Measurements from ENCODE around the gene SLC25A23. TPM values are rescaled to one million over a fixed set of nuclear protein-coding genes. Genes with fewer than 3 reads are reported as not detected.

The SLC25A23 gene
- total RNA-seq, 1 experiment from 2014 or later: 59.5 TPM

GRCh38 chr19:6460099-6460884, 700 bp upstream of the SLC25A23 start:
- no peaks in the 10 kb centered on the region for H3K36me3 ChIP-seq (ENCODE audit: low read depth)
- BruUV-seq (replicated peaks): no TSS peak
- H3K79me2 ChIP-seq (ENCODE audit: low read depth): peaks cover 9% of the 10 kb centered on the region
- H3F3A ChIP-seq (ENCODE audit: insufficient read depth, low read depth): peaks cover 7% of the 10 kb centered on the region; the same call in 1 of the 2 replicates
- CTCF ChIA-PET: no interaction called here
- H3K4me1 ChIP-seq (replicated peaks; ENCODE audit: insufficient read depth): peaks cover 2% of the 10 kb centered on the region
- peak overlapping the region; percentile 77 for H3K4me2 ChIP-seq
- no peaks in the 10 kb centered on the region for H3K9me3 ChIP-seq (ENCODE audit: insufficient read depth, low read depth)
- H3K4me3 ChIP-seq: peak overlapping the region; percentile 68
- H3K27me3 ChIP-seq (ENCODE audit: insufficient read depth, low read depth): no peaks in the 10 kb centered on the region
- POLR2A ChIA-PET (ENCODE audit: unreplicated experiment): interaction anchor here (0.7 kb wide), 1 partner anchor 103 kb away, joined by 3 read pairs; no protein-coding TSS in a partner anchor
- H3K27ac ChIP-seq: peak overlapping the region; percentile 88
- intact Hi-C loops (cut with micrococcal nuclease; ENCODE audit: unreplicated experiment): loop anchor here (5.0 kb wide), 3 partner anchors 38 to 402 kb away; partner anchors contain the start of genes GPR108, KHSRP and TRIP10
- no peaks in the 10 kb centered on the region for H4K20me1 ChIP-seq (ENCODE audit: insufficient read depth)
- peak; percentile 63 for TF ChIP-seq CTCF (conservative IDR thresholded peaks at IDR 0.05)
- TF ChIP-seq EZH2 (IDR thresholded peaks at IDR 0.05; ENCODE audit: low read depth): no peak
- H3K9me2 ChIP-seq (ENCODE audit: insufficient read depth): no peaks in the 10 kb centered on the region
- H2AFZ ChIP-seq: peak overlapping the region; percentile 90
- DNase-seq: peak; percentile 93 to 94

DNA sequence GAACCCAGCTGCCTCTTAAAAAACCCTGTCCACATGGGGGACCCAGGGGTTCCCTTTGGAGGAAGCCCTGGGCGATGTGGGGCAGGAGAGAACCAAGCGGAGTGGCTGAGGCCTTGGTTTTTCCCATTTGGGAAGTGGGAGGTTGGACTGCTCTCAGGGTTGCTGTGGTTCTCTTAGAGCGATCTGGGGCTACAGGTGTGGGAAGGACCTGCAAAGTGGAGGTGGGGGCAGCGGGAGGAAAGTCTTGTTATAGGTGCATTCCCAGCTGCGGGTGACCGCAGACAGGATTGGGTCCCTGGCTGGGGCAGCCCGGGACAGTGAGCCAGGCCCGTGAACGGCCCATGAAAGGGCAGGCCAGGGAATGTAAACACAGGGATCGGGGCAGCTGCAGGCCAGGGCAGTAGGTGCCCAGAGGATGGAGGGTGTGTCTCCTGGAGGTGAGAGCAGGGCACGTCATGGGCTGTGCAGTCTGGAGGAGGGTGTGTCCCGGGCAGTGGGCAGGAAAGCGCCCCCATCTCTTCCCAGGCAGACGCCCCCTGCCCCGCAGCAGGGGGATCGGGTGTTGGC, 814 bp downstream of the SLC25A23 start:
- intact Hi-C loops (cut with micrococcal nuclease; ENCODE audit: unreplicated experiment): no loop called here
- ChIA-PET POLR2A (ENCODE audit: unreplicated experiment) (interaction anchor here (0.6 kb wide), 2 partner anchors 922 to 1956 kb away, joined by 3 to 6 read pairs; no protein-coding TSS in a partner anchor), CTCF (no interaction called here)
- H3K79me2 ChIP-seq (ENCODE audit: low read depth): no peaks in the 10 kb centered on the region
- no peaks in the 10 kb centered on the region for H3K4me1 ChIP-seq (replicated peaks; ENCODE audit: insufficient read depth)
- peaks cover 6% of the 10 kb centered on the region; the same call in 1 of the 2 replicates for H3F3A ChIP-seq (ENCODE audit: insufficient read depth, low read depth)
- H4K20me1 ChIP-seq (ENCODE audit: insufficient read depth): no peaks in the 10 kb centered on the region
- H3K27ac ChIP-seq: no peak overlapping the region
- no peaks in the 10 kb centered on the region for H3K9me3 ChIP-seq (ENCODE audit: insufficient read depth, low read depth)
- H2AFZ ChIP-seq: peak overlapping the region; percentile 48; the same call in 1 of the 2 replicates
- TF ChIP-seq EZH2 (IDR thresholded peaks at IDR 0.05; ENCODE audit: low read depth) (no peak), CTCF (conservative IDR thresholded peaks at IDR 0.05) (no peak)
- TSS peak; percentile 41 for BruUV-seq (replicated peaks)
- no peaks in the 10 kb centered on the region for H3K36me3 ChIP-seq (ENCODE audit: low read depth)
- DNase-seq: no peak
- H3K4me3 ChIP-seq: peak overlapping the region; percentile 68
- H3K27me3 ChIP-seq (ENCODE audit: insufficient read depth, low read depth): no peaks in the 10 kb centered on the region
- H3K4me2 ChIP-seq: peak overlapping the region; percentile 77
- H3K9me2 ChIP-seq (ENCODE audit: insufficient read depth): no peaks in the 10 kb centered on the region

- Histone ChIP-seq H3K4me1 (replicated peaks; ENCODE audit: insufficient read depth) (no peaks in the 10 kb centered on the region), H3K27ac (no peak overlapping the region), H3K4me3 (peak overlapping the region; percentile 68; the same call in 1 of the 2 replicates), H3K36me3 (ENCODE audit: low read depth) (no peaks in the 10 kb centered on the region), H4K20me1 (ENCODE audit: insufficient read depth) (no peaks in the 10 kb centered on the region), H3K9me2 (ENCODE audit: insufficient read depth) (no peaks in the 10 kb centered on the region), H2AFZ (no peak overlapping the region), H3F3A (ENCODE audit: insufficient read depth, low read depth) (no peaks in the 10 kb centered on the region), H3K9me3 (ENCODE audit: insufficient read depth, low read depth) (no peaks in the 10 kb centered on the region), H3K27me3 (ENCODE audit: insufficient read depth, low read depth) (no peaks in the 10 kb centered on the region), H3K79me2 (ENCODE audit: low read depth) (no peaks in the 10 kb centered on the region), H3K4me2 (peak overlapping the region; percentile 77)
- DNase-seq: no peak
- intact Hi-C loops (cut with micrococcal nuclease; ENCODE audit: unreplicated experiment): no loop called here
- BruUV-seq (replicated peaks): no TSS peak
- TF ChIP-seq CTCF (conservative IDR thresholded peaks at IDR 0.05) (no peak), EZH2 (IDR thresholded peaks at IDR 0.05; ENCODE audit: low read depth) (no peak)
- ChIA-PET CTCF (no interaction called here), POLR2A (ENCODE audit: unreplicated experiment) (interaction anchor here (0.6 kb wide), 1 partner anchor 921 kb away, joined by 3 read pairs; no protein-coding TSS in a partner anchor)
These were observed 1.5 kb downstream of the SLC25A23 start for GRCh38 chr19:6457958-6458694.
